ENCODE data around the gene EMILIN2. TPM values are rescaled to one million over a fixed set of nuclear protein-coding genes. Genes with fewer than 3 reads are reported as not detected.

EMILIN2 gene
- total and polyA plus RNA-seq, 9 of the 15 experiments (the other 6 are each of a cell fraction or from before 2014, with no cell fraction given) = 0.01 to 0.40 (median 0.19) TPM

DNA sequence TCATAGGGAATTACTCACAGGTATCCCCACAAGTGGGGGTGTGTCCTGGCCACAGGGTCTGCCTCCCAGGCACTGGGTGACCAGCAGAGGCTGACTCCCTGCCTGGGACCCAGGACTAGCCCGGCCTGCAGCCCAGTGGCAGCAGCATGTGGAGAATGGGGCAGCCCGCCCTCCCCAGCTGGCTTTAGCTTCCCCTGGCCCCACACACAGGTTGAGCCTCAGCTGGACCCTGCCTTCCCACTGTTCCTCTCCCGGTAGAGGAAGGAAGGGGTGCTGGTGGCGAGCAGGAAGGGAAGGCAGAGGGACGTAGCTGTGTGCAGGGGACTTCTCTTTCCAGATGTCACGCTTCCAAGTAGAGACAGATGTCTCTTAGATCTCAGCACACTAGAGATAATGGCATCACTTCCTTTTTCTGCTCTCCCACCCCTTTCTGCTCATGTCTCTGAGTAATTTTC lies 51.4 kb downstream of the EMILIN2 start (continued):
- TF ChIP-seq PHF8 (IDR thresholded peaks at IDR 0.05; ENCODE audit: borderline replicate concordance, low read length) (no peak), TAL1 (IDR thresholded peaks at IDR 0.05) (no peak), BHLHE40 (IDR thresholded peaks at IDR 0.05; ENCODE audit: low read length) (peak; percentile 71), FOXK1 (CRISPR knock-in tag; IDR thresholded peaks at IDR 0.05; ENCODE audit: borderline replicate concordance) (peak; percentile 84; the same call in 1 of the 2 replicates), MEIS2 (IDR thresholded peaks at IDR 0.05; ENCODE audit: partially characterized antibody) (peak; percentile 30), NONO (IDR thresholded peaks at IDR 0.05; ENCODE audit: low read depth in 2 of 2, low read length in 1 of 2) (no peak), NR2C1 (IDR thresholded peaks at IDR 0.05) (no peak), NR2C1 (tag; IDR thresholded peaks at IDR 0.05) (no peak), FOXP1 (CRISPR knock-in tag; IDR thresholded peaks at IDR 0.05) (no peak), TEAD1 (CRISPR knock-in tag; IDR thresholded peaks at IDR 0.05) (peak in 1 of 2 experiments; percentile 44; a peak in 1 of 4 replicates), TEAD4 (IDR thresholded peaks at IDR 0.05; ENCODE audit: low read length) (peak; percentile 56; the same call in 1 of the 2 replicates), TEAD4 (CRISPR knock-in tag; IDR thresholded peaks at IDR 0.05; ENCODE audit: borderline replicate concordance) (no peak), MAZ (CRISPR knock-in tag; conservative IDR thresholded peaks at IDR 0.05 in 1 of 2, IDR thresholded peaks at IDR 0.05 in 1 of 2) (peak in 1 of 2 experiments; percentile 37; a peak in 1 of 4 replicates)
- TF ChIP-seq, protein P1, sequence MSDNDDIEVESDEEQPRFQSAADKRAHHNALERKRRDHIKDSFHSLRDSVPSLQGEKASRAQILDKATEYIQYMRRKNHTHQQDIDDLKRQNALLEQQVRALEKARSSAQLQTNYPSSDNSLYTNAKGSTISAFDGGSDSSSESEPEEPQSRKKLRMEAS (CRISPR knock-in tag; IDR thresholded peaks at IDR 0.05) = peak; percentile 52; the same call in 1 of the 2 replicates
- TF ChIP-seq, protein P2, sequence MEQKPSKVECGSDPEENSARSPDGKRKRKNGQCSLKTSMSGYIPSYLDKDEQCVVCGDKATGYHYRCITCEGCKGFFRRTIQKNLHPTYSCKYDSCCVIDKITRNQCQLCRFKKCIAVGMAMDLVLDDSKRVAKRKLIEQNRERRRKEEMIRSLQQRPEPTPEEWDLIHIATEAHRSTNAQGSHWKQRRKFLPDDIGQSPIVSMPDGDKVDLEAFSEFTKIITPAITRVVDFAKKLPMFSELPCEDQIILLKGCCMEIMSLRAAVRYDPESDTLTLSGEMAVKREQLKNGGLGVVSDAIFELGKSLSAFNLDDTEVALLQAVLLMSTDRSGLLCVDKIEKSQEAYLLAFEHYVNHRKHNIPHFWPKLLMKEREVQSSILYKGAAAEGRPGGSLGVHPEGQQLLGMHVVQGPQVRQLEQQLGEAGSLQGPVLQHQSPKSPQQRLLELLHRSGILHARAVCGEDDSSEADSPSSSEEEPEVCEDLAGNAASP (IDR thresholded peaks at IDR 0.05) = no peak
- TF ChIP-seq, protein P3, sequence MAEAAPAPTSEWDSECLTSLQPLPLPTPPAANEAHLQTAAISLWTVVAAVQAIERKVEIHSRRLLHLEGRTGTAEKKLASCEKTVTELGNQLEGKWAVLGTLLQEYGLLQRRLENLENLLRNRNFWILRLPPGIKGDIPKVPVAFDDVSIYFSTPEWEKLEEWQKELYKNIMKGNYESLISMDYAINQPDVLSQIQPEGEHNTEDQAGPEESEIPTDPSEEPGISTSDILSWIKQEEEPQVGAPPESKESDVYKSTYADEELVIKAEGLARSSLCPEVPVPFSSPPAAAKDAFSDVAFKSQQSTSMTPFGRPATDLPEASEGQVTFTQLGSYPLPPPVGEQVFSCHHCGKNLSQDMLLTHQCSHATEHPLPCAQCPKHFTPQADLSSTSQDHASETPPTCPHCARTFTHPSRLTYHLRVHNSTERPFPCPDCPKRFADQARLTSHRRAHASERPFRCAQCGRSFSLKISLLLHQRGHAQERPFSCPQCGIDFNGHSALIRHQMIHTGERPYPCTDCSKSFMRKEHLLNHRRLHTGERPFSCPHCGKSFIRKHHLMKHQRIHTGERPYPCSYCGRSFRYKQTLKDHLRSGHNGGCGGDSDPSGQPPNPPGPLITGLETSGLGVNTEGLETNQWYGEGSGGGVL (CRISPR knock-in tag; IDR thresholded peaks at IDR 0.05) = no peak
